ENCODE data around the gene ZNF664. TPM values are rescaled to one million over a fixed set of nuclear protein-coding genes. Genes with fewer than 3 reads are reported as not detected.

Gene ZNF664
- total RNA-seq, 4 donors from 2014 or later: 120 to 187 (median 138) TPM

GRCh38 chr12:123971449-123971769 lies 1.6 kb upstream of the ZNF664 start:
- no peaks in the 10 kb centered on the region for H3K27me3 ChIP-seq
- intact Hi-C loops (cut with DNase I): no loop called here
- 27 to 28% methylated on average over 10 of the region's 10 CpGs for WGBS, 2 donors
- peaks cover 0 to 4% of the 10 kb centered on the region in 2 donors for H3K36me3 ChIP-seq
- no peak for DNase-seq
- no peak for TF ChIP-seq CTCF (IDR thresholded peaks at IDR 0.05)
- no peaks in the 10 kb centered on the region for H3K9me3 ChIP-seq
- H3K4me1 ChIP-seq: peaks cover 14 to 16% of the 10 kb centered on the region in 2 donors
- peak overlapping the region; percentile 56 to 94 (median 71) for H3K4me3 ChIP-seq (replicated peaks in 1 of 3)
- peak overlapping the region; percentile 68 to 97 (median 93) for H3K27ac ChIP-seq

GRCh38 chr12:123971770-123972456 lies 1.1 kb upstream of the ZNF664 start:
- 1 to 2% methylated on average over 19 to 31 of the region's 55 CpGs for WGBS, 2 donors
- peak overlapping the region; percentile 56 to 94 (median 71) for H3K4me3 ChIP-seq (replicated peaks in 1 of 3)
- H3K27ac ChIP-seq: peak overlapping the region; percentile 68 to 97 (median 93)
- DNase-seq: peak; percentile 54 to 58
- TF ChIP-seq POLR2A (IDR thresholded peaks at IDR 0.05) (peak in 1 of 2 donors; percentile 49), CTCF (IDR thresholded peaks at IDR 0.05) (no peak)
- no peaks in the 10 kb centered on the region for H3K27me3 ChIP-seq
- no peaks in the 10 kb centered on the region for H3K9me3 ChIP-seq
- intact Hi-C loops (cut with DNase I): no loop called here
- peaks cover 0 to 4% of the 10 kb centered on the region in 2 donors for H3K36me3 ChIP-seq
- peaks cover 14 to 21% of the 10 kb centered on the region in 2 donors for H3K4me1 ChIP-seq

- intact Hi-C loops (cut with DNase I): no loop called here
Measured at GRCh38 chr12:123973552-123974341, 732 bp downstream of the ZNF664 start.

GRCh38 chr12:123976227-123976826 lies 3.3 kb downstream of the ZNF664 start:
- H3K4me3 ChIP-seq (replicated peaks in 1 of 3): no peak overlapping the region
- H3K4me1 ChIP-seq: peaks cover 17% of the 10 kb centered on the region in 2 donors
- H3K27ac ChIP-seq: no peak overlapping the region
- DNase-seq: no peak
- no peaks in the 10 kb centered on the region for H3K9me3 ChIP-seq
- TF ChIP-seq POLR2A (IDR thresholded peaks at IDR 0.05) (no peak), CTCF (IDR thresholded peaks at IDR 0.05) (no peak)
- H3K36me3 ChIP-seq: peaks cover 0 to 4% of the 10 kb centered on the region in 2 donors
- intact Hi-C loops (cut with DNase I): no loop called here
- 89 to 92% methylated on average over 7 of the region's 7 CpGs for WGBS, 2 donors
- no peaks in the 10 kb centered on the region for H3K27me3 ChIP-seq

More at GRCh38 chr12:123973552-123974341, 732 bp downstream of the ZNF664 start:
- Histone ChIP-seq H3K36me3 (peaks cover 0 to 4% of the 10 kb centered on the region in 2 donors), H3K27ac (peak overlapping the region; percentile 60 to 94 (median 72)), H3K4me1 (peaks cover 17 to 21% of the 10 kb centered on the region in 2 donors), H3K27me3 (no peaks in the 10 kb centered on the region), H3K9me3 (no peaks in the 10 kb centered on the region), H3K4me3 (replicated peaks in 1 of 3) (peak overlapping the region; percentile 25 to 80 (median 63))
- TF ChIP-seq CTCF (IDR thresholded peaks at IDR 0.05) (no peak), POLR2A (IDR thresholded peaks at IDR 0.05) (no peak)
- 4% methylated on average over 20 to 39 of the region's 69 CpGs for WGBS, 2 donors
- peak; percentile 58 to 64 for DNase-seq

Data from thyroid gland (tissue), 4 donors.